D341Med (cell line): ENCODE results near the gene POU2AF1.

Experiments used
- DNase-seq: peaks from one replicate; pipeline ENCODE4 v3.0.0; 2012; ENCODE audit warnings: low spot score

POU2AF1 gene

DNA sequence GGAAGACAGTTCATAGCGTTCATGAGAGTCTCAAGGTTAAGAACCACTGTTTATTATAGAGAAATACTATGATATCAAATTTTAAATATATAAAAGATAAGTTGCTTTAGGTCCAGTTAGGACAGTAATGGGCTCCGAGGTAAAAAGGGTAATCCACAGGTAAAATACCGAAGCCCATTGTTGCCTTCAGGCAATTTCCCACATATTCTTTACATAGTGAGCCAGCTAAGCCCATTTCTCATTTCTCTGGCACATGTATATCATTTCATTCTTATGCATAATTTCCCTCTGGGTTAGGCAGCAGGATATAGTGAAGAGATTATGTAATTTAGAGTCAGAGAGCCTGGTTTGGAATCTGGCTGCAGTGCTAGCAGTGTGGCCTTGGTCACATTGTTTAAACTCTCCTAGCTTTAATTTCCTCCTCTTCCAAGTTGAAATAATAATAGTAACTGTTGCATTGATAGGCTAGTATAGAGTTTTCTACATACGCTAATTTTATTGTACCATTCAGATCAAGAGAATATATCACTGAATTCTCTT lies 7.6 kb upstream of the POU2AF1 start:
- DNase-seq, result no peak

DNA sequence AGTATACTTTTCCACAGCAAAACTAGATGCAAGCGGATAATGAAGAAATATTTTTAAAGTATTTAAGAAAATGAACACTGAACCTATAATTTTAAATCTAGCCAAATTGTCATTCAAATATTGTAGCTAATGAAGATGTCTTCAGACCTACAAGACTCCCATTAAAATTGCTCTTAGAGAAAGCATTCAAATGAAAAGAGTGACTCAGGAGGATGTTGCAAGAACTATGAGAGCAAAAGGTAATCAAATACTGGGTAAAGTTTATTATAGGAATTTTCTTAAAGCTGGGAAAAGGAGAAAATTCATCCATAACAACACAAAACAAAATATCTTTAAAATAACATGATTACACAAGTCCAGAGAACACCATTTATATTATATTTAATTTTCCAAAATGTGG lies 5.4 kb upstream of the POU2AF1 start:
- no peak for DNase-seq

DNA sequence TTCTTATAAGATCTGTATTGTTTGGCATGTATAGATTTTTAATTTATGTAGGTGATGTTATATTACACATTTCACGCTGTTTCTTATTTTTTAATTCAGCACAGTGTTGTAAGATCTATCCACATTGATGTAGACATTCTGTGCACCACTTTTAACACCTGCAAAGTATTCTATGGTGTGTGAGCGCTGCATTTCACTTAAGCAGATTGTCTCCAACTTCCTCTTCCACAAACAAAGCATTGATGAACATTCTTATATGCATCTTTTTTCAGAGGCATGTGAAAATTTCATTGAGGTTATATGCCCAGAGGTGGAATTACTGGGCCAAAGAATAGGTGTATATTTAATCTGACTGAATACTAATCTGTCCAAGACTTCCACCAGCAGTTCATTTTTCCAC lies 3.4 kb upstream of the POU2AF1 start:
- no peak for DNase-seq

DNA sequence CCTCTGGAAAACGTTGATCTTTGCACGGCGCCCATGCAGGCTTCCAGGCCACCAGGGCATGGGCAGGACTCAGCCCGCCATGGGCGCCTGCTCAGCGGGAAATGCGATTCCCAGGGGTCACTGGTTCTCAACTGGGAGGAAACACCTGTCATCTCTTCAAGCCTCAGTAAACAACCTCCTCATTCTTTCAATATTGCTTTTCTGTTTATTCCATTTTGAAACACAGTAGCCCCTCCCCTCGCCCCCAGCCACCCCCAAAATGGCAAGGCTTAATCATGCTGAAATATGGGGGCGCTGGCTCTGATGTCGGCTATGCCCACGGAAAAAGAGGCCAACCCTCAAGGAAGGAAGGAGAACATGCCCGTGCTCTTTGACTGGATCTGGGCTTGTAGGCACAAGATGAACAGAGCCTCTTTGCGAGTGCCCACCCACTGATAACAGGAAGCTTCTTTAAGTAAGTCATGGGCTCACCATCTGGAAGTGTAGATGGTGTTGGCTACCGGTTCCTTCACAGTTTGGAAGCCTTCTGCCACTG lies 594 bp upstream of the POU2AF1 start:
- DNase-seq, result no peak

DNA sequence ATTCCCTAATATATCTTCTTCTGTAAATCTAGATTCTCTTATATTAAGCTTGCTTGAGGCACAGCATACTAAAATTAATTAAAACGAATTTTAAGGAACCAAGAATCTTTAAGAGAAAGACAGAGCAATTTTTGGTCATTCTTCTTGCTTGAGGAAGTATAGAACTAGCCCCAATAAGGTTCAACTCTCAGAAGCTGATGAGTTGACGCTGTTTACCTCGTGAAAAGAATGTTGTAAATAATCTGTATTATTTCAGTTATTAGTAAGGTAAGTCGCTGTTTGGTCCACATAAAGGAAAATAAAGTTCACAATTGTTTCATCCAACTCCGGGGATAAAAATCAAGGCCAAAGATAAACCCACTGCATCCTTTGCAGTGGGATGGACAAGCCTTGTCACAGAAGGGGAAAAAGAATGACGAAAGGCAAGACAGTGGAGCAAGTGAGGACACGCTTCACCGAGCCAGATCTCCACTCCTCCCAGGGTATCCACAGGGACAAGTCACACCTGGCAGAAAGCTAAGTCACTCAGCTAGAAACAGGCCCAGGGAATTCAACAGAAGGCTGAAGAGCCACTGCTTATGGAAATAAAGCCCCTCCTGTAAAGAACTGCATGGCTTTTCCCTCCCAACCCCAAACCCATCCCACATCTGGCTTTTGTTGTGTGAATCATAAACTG lies 752 bp downstream of the POU2AF1 start:
- DNase-seq, result no peak

DNA sequence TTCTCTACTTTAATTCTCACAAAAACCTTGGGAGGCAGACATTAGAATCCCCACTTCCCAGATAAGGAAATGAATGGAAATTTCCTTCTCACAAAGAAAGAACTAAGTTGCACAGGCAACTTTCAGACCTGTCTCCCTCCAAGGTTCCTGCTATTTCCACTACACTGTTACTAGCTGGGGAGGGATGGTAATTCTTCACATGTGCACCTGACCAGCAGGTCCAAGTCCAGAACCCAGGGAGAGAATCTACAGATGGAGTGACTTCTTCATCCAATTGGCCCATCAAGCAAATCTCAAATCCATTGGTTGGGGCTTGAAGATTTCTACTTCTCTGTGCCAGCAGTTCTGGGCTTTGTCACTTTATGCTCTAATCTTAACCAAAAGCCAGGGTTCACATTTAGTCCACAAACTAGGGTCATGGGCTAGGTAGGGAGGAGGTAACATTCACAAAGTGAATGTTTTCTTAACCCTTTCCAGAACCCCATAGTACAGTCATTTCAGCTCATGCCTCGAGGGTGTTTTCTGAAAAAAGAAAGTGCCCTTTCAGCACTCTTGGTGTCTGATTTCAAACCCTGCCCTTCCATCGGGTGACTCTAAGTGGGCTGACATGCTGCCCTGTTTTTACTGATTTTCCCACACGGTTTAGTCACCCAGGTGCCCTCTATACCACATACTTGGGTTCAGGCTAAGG lies 2.7 kb downstream of the POU2AF1 start:
- DNase-seq, result no peak

DNA sequence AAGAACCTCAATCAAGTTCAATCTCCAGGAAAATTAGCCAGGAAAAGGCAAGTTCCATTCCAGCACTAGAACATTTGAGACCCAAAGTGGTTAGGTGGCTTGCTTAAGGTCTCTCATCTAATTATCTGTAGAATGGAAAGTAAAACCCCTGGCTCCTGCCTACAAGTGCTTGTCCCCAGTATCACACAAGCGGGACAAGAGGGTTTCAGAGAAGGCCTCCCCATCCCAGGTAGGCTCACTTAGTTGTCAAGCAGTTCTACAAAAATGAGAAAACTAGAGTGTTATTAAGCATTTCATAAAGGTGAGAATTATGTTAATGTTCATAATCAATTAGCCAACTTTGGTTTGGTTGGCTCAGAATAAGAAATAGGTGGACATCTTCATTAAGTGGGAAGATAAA lies 5.5 kb downstream of the POU2AF1 start:
- no peak for DNase-seq

DNA sequence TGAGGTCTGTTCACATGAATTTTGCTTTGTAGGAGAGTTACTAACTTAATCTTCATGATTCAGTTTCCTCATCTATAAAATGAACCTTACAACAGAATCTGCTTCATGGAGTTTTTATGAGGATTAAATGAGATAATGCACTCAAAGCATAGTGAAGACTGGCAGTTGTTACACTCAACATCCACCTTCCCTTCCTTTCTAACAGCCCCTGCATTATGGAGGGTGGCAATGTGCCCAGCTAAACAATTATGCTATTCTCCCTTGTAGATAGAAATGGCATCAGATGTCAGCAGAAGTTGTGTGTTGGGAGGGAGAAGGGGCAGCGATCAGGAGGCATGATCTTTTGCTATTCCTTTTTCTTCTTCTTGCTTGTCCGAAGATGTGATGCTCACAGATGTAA lies 6.5 kb downstream of the POU2AF1 start:
- DNase-seq, result no peak

DNA sequence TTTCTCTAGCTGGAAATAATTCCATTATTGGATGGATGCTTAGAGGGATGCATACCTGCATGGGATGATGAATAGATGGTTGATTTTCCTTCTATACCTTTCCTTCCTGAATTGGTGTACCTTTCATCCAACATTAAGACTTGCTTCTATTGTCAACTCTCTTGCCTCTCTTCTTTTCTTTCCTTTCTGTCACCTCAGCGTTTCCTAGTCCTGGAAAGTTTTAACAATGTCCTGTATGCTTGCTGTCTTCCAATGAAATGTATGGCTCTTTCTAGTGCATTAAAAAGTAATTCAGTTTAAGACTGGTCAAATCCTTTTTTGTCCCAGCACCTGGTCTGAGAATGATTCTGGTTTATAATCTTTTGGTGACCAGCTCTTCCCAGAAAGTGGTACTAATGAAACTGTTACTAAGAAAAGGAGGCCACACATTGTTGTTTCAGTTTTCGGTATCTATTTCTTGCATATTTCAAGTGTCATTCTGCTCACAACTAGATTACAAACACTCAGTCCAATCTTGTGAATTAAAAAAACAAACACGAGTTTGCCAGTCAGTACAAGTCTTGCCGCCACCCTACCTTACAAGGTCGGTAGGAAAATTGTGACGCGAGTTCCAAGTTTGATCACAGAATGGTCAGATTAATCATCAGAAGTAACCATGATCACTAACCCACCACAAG lies 8.0 kb downstream of the POU2AF1 start:
- no peak for DNase-seq

DNA sequence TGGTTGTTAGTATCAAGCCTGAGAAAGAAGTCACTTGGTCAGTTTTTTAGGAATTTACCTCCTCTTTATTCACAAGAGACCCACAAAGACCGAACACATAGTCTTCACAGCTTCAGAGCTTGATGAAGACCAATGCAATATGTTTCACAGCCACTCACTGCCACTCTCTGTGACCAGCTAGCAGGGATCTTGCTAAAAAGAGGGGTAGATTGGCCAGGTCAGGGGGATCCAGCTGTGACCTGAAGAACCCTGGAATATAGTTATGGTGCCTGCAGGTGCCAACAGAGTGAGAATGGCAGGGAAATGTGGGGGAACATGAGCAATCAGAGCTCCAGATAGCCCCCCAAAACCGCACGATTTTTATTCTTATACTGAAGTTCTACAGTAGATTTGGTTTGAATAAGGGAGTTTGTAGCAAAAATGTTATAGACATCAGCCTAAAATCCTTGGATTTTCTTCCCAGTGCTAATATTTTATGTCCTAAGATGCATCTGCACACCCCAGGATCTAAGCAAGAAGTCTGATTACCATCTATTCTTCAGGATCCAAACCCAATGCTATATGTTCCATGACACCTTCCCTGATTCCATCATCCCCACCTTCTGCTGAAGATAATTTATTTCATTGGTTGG lies 8.7 kb downstream of the POU2AF1 start:
- DNase-seq, result no peak

DNA sequence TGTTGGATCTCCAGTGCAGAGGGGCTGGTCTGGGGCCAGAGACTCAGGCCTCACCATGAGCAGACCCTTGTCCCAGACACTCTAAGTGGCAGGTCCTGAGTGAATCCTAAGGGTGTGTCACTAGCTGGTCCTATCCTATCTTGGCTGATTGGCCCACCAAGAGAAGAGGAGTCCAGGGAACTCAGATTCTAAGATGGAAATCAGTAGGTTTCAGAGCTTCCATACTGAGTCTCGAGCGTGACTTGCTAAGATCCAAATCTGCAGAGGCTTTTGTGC lies 10.9 kb downstream of the POU2AF1 start:
- no peak for DNase-seq

DNA sequence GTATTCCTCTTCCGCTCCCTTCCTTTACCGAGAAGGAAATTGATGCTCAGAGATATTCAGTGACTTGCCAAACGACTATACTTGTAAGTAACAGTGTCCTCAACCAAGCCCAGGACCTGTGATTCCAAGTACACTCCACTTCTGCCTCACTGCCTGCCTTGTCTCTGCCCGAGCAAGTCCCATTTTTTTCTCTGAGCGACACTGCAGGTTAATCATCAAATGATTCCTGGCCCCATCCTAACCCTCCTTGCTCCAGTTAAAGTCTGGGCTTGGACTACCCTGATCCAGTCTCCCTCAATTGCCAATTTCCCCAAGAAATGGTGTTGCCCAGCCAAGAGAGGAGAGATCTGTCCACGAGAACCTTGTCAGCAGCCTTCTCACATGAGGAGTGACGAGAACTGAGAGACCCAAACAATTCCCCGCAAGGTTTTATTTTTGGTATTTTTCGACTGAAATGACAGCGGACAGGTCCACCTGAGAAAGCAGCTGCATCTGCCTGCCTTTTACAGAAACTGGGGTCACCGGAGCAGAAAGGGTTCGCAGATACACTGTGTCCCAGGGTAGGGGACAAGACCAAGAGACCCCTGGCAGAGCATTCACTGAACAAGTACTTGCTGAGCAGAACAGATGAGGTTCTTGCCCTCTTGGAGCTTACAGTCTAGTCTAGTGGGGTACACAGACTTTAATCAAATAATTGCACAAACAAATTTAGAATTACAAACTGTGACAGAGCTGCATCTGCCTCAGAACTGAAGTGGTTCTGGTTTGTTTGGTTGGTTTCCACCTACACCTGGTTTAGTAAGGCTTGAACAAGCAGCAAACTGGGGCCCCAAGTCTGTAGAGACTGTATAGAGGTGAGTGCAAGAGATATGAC lies 11.4 kb downstream of the POU2AF1 start:
- no peak for DNase-seq

DNA sequence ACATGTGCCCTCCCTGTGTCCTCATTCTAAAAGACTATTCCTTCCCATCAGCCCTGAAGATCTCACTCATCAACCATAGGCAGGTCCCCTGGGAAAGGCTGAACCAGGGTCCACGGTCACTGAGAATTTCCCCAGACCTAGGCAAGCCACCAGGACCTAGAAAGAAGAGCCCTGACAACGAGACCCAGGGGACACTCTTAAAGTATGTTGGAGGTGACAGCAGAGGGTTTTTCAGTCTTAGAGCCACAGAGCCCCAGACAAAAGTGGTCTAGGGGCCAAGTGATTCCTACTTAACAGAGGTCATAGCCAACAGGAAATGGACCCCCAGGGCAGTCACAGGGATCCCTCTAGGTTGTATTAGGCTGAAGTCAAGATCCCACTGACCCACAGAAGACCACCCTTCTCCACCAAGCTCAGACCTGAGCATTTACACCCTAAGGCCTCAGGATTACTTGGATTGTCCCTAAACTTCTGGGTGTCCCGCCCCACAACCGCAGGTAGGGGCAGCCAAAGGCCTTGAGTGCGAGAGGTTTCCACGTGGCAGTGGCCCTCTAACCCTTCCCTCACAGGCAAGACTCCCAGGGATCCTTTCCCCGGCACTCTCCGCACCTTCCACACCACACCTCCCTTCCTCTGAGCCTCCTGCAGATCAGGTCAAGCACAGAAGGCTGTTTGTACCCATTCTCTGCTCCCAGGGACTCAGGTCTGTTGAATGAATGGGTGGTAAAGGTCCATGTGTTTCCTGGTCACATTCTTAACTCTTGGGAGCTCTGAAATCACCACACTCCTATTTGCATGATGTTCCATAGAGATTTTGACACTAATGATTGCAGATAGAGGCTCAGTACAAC lies 12.3 kb downstream of the POU2AF1 start:
- DNase-seq, result no peak

DNA sequence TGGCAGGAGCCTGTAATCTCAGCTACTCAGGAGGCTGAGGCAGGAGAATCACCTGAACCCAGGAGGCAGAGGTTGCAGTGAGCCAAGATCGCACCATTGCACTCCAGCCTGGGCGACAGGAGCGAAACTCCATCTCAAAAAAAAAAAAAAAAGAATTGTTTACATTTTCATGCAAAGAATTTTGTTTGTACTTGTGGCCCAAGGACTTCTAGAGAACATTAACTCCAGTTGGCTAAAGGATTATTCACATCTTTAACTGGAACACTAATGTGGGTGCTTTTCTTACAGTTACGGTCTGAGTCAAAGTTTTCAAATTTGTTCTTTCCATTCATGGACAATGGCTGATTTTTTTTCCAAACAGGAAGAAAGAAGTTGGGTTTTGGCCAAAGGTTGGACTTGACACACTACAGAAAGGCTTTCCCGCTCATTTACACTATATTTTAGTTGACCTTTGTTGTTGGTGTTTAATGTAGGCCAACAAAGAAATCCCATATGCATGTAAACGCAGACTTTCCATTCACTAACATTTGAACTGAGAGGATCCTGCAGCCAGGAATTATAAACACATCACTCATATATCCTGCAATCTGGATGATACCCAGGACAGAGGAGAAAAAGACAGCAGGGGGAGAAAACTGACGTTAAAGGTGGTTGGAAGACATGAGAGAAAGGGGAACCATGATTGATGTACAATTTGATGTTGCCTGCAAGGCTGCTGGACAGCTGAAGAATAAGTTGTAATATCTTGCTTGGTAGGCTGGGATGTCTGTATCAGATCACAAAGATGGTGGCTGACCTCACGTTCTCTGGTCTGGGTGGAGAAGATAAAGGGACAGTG lies 13.1 kb downstream of the POU2AF1 start:
- DNase-seq, result no peak

DNA sequence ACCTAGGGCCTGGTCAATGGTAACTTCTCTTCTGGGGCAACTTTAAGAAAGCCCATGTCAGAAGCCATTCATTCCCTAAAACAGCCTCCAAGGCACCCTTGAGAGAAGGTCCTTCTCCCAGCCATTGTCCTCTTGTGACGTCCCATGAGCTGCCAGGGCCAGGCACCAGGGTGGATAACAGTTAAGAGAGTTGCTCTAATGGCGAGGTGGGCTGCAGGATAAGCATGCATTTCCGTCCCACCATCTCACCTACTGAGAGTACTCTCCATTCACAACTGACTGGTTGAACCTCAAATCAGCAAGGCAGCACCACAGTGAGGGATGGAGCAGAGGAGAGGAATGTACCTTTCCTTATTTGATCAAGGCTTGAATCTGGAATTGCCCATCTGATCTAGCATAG lies 14.6 kb downstream of the POU2AF1 start:
- no peak for DNase-seq

DNA sequence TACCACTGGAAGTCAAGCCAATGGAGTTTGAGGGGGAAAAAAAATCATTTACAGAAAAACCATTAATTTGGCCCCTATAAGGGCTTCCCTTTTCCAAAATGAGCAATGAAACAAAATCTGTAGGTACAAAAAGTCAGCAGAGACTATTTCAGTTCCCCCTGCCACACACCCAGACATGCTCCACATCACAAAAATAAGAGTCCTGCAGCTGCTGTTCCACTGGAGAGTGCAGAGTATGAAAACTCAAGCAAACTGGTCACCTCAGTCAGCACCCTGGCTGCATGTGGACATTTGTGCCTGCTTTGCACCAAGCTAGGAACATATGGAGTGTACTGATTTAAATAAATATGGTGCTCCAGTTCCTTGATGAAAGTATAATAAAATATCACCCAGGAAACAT lies 15.1 kb downstream of the POU2AF1 start:
- DNase-seq, result no peak

DNA sequence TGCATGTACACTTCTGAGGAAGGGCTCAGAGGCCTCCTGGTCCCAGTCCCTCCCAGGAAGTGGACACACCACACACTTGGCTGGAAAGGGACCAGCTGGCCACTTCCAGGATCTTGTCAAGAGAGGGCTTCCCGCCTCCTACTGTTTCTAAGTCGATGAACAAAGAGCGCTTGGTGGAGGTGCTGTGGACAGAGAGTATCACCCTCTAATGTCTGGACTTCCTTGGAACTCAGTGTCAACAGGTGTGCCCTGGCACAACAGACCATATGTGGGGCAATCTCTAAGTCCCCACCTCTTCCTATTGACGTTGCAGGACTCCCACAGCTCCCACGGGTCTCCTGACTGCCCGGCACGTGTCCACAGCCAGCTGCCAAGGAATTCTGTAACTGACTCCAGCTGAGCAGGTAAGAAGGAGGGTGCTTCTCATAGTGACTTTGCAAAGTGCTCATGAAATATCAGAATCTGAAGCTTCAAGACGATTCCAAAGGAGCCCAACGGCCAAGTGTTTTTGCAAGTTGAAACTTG lies 16.1 kb downstream of the POU2AF1 start:
- DNase-seq, result no peak

DNA sequence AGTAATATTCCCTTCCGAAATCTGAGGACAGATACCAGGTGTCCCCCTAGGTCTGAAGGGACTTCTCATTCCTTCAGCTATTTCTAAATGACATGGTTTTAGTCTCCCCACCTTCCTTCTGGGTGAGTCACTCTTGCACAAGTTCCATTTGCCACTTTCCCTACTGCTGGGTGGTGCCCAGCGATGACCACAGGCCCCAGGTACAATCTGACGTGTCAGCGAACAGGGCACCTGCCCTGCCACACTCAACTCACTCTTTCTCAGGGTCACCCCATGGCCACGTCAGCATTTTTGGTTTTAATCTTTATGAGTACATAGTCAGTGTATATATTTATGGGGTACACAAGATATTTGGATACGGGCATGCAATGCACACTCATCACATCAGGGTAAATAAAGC lies 17.2 kb downstream of the POU2AF1 start:
- DNase-seq, result no peak

DNA sequence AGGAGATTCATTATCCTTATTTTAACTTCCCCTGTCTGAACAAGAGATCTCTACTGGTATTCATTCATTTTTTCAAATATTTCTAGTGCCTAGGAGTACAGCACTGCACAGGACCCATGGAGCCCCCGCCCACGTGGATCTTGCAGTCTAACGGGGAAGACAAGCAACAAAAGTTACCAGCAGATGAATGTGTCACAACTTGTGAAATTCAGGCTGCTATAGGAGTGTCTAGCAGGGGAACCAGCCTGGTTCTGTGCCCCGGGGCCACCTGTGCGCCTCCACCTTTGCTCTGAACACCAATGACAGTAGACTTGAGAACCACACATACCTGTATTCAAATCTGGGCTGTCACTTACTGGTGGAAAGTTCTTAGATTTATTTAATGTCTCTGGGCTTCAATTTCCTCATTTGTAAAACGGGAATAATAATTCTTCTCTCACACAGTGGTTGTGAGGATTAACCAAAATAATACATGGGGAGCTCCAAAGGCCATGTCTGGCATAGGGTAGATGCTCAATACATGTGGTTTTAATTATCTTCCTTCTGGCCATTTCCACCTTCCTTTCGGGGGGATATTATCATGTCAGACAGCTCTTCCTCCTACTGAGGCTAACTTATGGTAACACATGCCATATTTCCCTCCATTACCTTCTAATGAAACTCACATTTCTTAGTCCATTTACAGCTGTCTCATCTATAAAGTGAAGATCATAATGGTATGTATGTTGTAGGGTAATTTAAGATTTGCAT lies 17.8 kb downstream of the POU2AF1 start:
- no peak for DNase-seq
